ENCODE data around the gene LRRC10B. TPM values are rescaled to one million over a fixed set of nuclear protein-coding genes. Genes with fewer than 3 reads are reported as not detected.

The LRRC10B gene
- total RNA-seq, 4 donors from 2014 or later, result 0.45 to 1.4 (median 1.1) TPM

- no peaks in the 10 kb centered on the region for H3K9me3 ChIP-seq
- H3K27me3 ChIP-seq, result peaks cover 57% of the 10 kb centered on the region
- TF ChIP-seq POLR2A (IDR thresholded peaks at IDR 0.05) (no peak), POLR2AphosphoS5 (IDR thresholded peaks at IDR 0.05) (no peak), EP300 (IDR thresholded peaks at IDR 0.05) (no peak), CTCF (IDR thresholded peaks at IDR 0.05) (no peak)
- no peaks in the 10 kb centered on the region for H3K4me1 ChIP-seq
- H3K27ac ChIP-seq, result no peak overlapping the region
- H3K36me3 ChIP-seq, result no peaks in the 10 kb centered on the region
- no peak for ATAC-seq
- 80% methylated on average over 1 to 5 of the region's 15 CpGs for WGBS, 2 donors (ENCODE audit: low coverage in 1 of 2)
- no peak overlapping the region for H3K4me3 ChIP-seq
Observed at GRCh38 chr11:61522881-61523280, 14.3 kb downstream of the LRRC10B start.

GRCh38 chr11:61524446-61524845, 15.9 kb downstream of the LRRC10B start:
- Histone ChIP-seq H3K27ac (no peak overlapping the region), H3K4me1 (no peaks in the 10 kb centered on the region), H3K27me3 (peaks cover 63% of the 10 kb centered on the region), H3K36me3 (no peaks in the 10 kb centered on the region), H3K4me3 (no peak overlapping the region), H3K9me3 (no peaks in the 10 kb centered on the region)
- TF ChIP-seq POLR2A (IDR thresholded peaks at IDR 0.05), result no peak
- TF ChIP-seq CTCF (IDR thresholded peaks at IDR 0.05), result no peak
- 90 to 92% methylated on average over 2 to 4 of the region's 12 CpGs for WGBS, 2 donors (ENCODE audit: low coverage in 1 of 2)
- no peak for ATAC-seq

GRCh38 chr11:61524963-61525587, 16.5 kb downstream of the LRRC10B start:
- Histone ChIP-seq H3K4me1 (no peaks in the 10 kb centered on the region), H3K27ac (no peak overlapping the region), H3K36me3 (no peaks in the 10 kb centered on the region), H3K27me3 (peaks cover 69% of the 10 kb centered on the region), H3K4me3 (no peak overlapping the region), H3K9me3 (no peaks in the 10 kb centered on the region)
- ATAC-seq, result no peak
- TF ChIP-seq CTCF (IDR thresholded peaks at IDR 0.05) (no peak), EP300 (IDR thresholded peaks at IDR 0.05) (no peak), POLR2AphosphoS5 (IDR thresholded peaks at IDR 0.05) (no peak), POLR2A (IDR thresholded peaks at IDR 0.05) (no peak)
- WGBS, 2 donors (ENCODE audit: low coverage in 1 of 2), result 84% methylated on average over 13 to 19 of the region's 19 CpGs

- TF ChIP-seq POLR2AphosphoS5 (IDR thresholded peaks at IDR 0.05), result no peak
- TF ChIP-seq CTCF (IDR thresholded peaks at IDR 0.05), result no peak
- TF ChIP-seq POLR2A (IDR thresholded peaks at IDR 0.05), result no peak
- no peak for TF ChIP-seq EP300 (IDR thresholded peaks at IDR 0.05)
- H3K9me3 ChIP-seq, result no peaks in the 10 kb centered on the region
- H3K36me3 ChIP-seq, result no peaks in the 10 kb centered on the region
- H3K4me1 ChIP-seq, result no peaks in the 10 kb centered on the region
- H3K27me3 ChIP-seq, result peaks cover 72% of the 10 kb centered on the region
- ATAC-seq, result no peak
- H3K4me3 ChIP-seq, result no peak overlapping the region
- H3K27ac ChIP-seq, result no peak overlapping the region
- 67% methylated on average over 1 of the region's 1 CpG; no CpG with 5 or more reads in 1 of the 2 donors for WGBS, 2 donors (ENCODE audit: low coverage in 1 of 2)
Observed at GRCh38 chr11:61526229-61526628, 17.7 kb downstream of the LRRC10B start.

GRCh38 chr11:61526956-61527731, 18.6 kb downstream of the LRRC10B start:
- H3K27ac ChIP-seq, result no peak overlapping the region
- TF ChIP-seq POLR2AphosphoS5 (IDR thresholded peaks at IDR 0.05), result no peak
- no peak overlapping the region for H3K4me3 ChIP-seq
- 70 to 86% methylated on average over 8 to 11 of the region's 20 CpGs for WGBS, 2 donors (ENCODE audit: low coverage in 1 of 2)
- peaks cover 77% of the 10 kb centered on the region for H3K27me3 ChIP-seq
- no peaks in the 10 kb centered on the region for H3K9me3 ChIP-seq
- H3K4me1 ChIP-seq, result no peaks in the 10 kb centered on the region
- H3K36me3 ChIP-seq, result no peaks in the 10 kb centered on the region
- no peak for ATAC-seq

All from gastroesophageal sphincter (tissue), 4 donors.